IMR-90 (cell line): ENCODE data around the gene CREB5. TPM values are rescaled to one million over a fixed set of nuclear protein-coding genes. Genes with fewer than 3 reads are reported as not detected.

Source experiments
- ATAC-seq: fragments of 200-7000 bp; cut with Tn5 transposase; 2 replicates; pipeline ENCODE4 v1.9.1; 2020; ENCODE audit warnings: low read depth, mild to moderate bottlenecking, moderate library complexity
- BruUV-seq: library from RNA; stranded (reverse); fragments of 400-500 nt; replicated peaks from 2 replicates; lab custom pipeline; 2021; lab: Mats Ljungman, UMichigan
- CTCF ChIA-PET: fragments of 300-600 bp; formaldehyde crosslinking; extraction: SDS; loops from one replicate; lab custom pipeline; 2021; ENCODE audit warnings: antibody characterized with exemption; lab: Yijun Ruan, JAX
- POLR2A ChIA-PET: fragments of 300-600 bp; sonication (Branson Sonifier 250); formaldehyde crosslinking; loops from one replicate; lab custom pipeline; 2022; ENCODE audit warnings: antibody characterized with exemption; ENCODE audit not compliant: unreplicated experiment; lab: Charles Lee
- DNase-seq: peaks from one replicate; pipeline ENCODE4 v3.0.0; 2013
- H2AFZ ChIP-seq: replicated peaks from 2 replicates; pipeline ENCODE3; 2013; ENCODE audit warnings: low read length, mild to moderate bottlenecking; ENCODE audit not compliant: poor library complexity
- H2AK5ac ChIP-seq: 2 replicates; pipeline ENCODE4 v1.6.1; 2013; ENCODE audit warnings: low read depth, low read length, inconsistent platforms
- H2AK9ac ChIP-seq: replicated peaks from 2 replicates; pipeline ENCODE3; 2013; ENCODE audit warnings: mild to moderate bottlenecking, low read depth, low read length, moderate library complexity; ENCODE audit not compliant: poor library complexity
- H2BK120ac ChIP-seq: 2 replicates; pipeline ENCODE4 v1.6.1; 2013; ENCODE audit warnings: low read depth, low read length, inconsistent platforms
- H2BK15ac ChIP-seq: 3 replicates; pipeline ENCODE4 v1.6.1; 2013; ENCODE audit warnings: low read depth, low read length, inconsistent platforms
- H2BK20ac ChIP-seq: 2 replicates; pipeline ENCODE4 v1.6.1; 2013; ENCODE audit warnings: low read depth, mild to moderate bottlenecking, inconsistent platforms, low read length, moderate library complexity
- H2BK5ac ChIP-seq: 2 replicates; pipeline ENCODE4 v1.6.1; 2013; ENCODE audit warnings: mild to moderate bottlenecking, low read depth, low read length, inconsistent platforms; ENCODE audit not compliant: poor library complexity, severe bottlenecking
- H3K14ac ChIP-seq: replicated peaks from 2 replicates; pipeline ENCODE4 v1.6.1; 2013; ENCODE audit warnings: low read depth, low read length, inconsistent platforms
- H3K18ac ChIP-seq: 2 replicates; pipeline ENCODE4 v1.6.1; 2013; ENCODE audit warnings: low read depth, low read length, control low read depth
- H3K23ac ChIP-seq: 2 replicates; pipeline ENCODE4 v1.6.1; 2013; ENCODE audit warnings: low read depth, low read length, inconsistent platforms
- H3K27ac ChIP-seq: 2 replicates; pipeline ENCODE4 v1.5.1; 2013; ENCODE audit warnings: mild to moderate bottlenecking, control low read depth, low read length; ENCODE audit not compliant: insufficient read depth
- H3K27me3 ChIP-seq: 2 replicates; pipeline ENCODE4 v1.6.1; 2013; ENCODE audit warnings: low read length; ENCODE audit not compliant: control insufficient read depth, insufficient read depth
- H3K36me3 ChIP-seq: 2 replicates; pipeline ENCODE4 v1.6.1; 2013; ENCODE audit warnings: low read length, mixed read lengths; ENCODE audit not compliant: control insufficient read depth, insufficient read depth
- H3K4ac ChIP-seq: 2 replicates; pipeline ENCODE4 v1.6.1; 2013; ENCODE audit warnings: low read depth, low read length, inconsistent platforms
- H3K4me1 ChIP-seq: 2 replicates; pipeline ENCODE4 v1.6.1; 2013; ENCODE audit warnings: low read length, mixed read lengths; ENCODE audit not compliant: control insufficient read depth, insufficient read depth
- H3K4me2 ChIP-seq: 2 replicates; pipeline ENCODE4 v1.6.1; 2013; ENCODE audit warnings: low read depth, mild to moderate bottlenecking, control low read depth, low read length, moderate library complexity
- H3K4me3 ChIP-seq: 2 replicates; pipeline ENCODE4 v1.5.1; 2013; ENCODE audit warnings: low read depth, mild to moderate bottlenecking, control low read depth, low read length, moderate library complexity; ENCODE audit not compliant: insufficient read depth
- H3K56ac ChIP-seq: 2 replicates; pipeline ENCODE4 v1.6.1; 2013; ENCODE audit warnings: low read length, inconsistent platforms; ENCODE audit not compliant: insufficient read depth; ENCODE audit errors: extremely low read depth
- H3K79me1 ChIP-seq, 2 experiments: 2 replicates each; pipeline ENCODE4 v1.6.1; 2013; ENCODE audit warnings: low read length in 2 of 2, inconsistent platforms in 1 of 2, low read depth in 1 of 2
- H3K9ac ChIP-seq: 2 replicates; pipeline ENCODE4 v1.6.1; 2013; ENCODE audit warnings: low read depth, low read length, control low read depth
- H3K9me1 ChIP-seq: 2 replicates; pipeline ENCODE4 v1.6.1; 2013; ENCODE audit warnings: low read length, inconsistent platforms; ENCODE audit not compliant: insufficient read depth
- H3K9me3 ChIP-seq: 2 replicates; pipeline ENCODE4 v1.6.1; 2013; ENCODE audit warnings: low read length; ENCODE audit not compliant: control insufficient read depth, insufficient read depth
- H4K20me1 ChIP-seq: 2 replicates; pipeline ENCODE4 v1.6.1; 2013; ENCODE audit warnings: low read length, inconsistent platforms; ENCODE audit not compliant: insufficient read depth
- H4K5ac ChIP-seq: 2 replicates; pipeline ENCODE4 v1.6.1; 2013; ENCODE audit warnings: mild to moderate bottlenecking, low read depth, low read length, control low read depth
- H4K8ac ChIP-seq, 2 experiments: 2 replicates each; pipeline ENCODE4 v1.6.1; 2013; ENCODE audit warnings: low read depth in 2 of 2, low read length in 2 of 2, control low read depth in 1 of 2, inconsistent platforms in 1 of 2
- H4K91ac ChIP-seq: 2 replicates; pipeline ENCODE4 v1.6.1; 2013; ENCODE audit warnings: low read depth, low read length, inconsistent platforms; ENCODE audit not compliant: insufficient read depth
- BHLHE40 ChIP-seq: fragments of 150-350 bp; IDR thresholded peaks from 2 replicates; pipeline ENCODE4 v1.6.1; 2016; ENCODE audit warnings: mild to moderate bottlenecking, low read depth, low read length
- CEBPB ChIP-seq: IDR thresholded peaks from 2 replicates; pipeline ENCODE4 v1.6.1; 2012; ENCODE audit warnings: low read depth, low read length, improper control_type of control experiment
- CHD1 ChIP-seq: IDR thresholded peaks from 2 replicates; pipeline ENCODE4 v1.6.1; 2012; ENCODE audit warnings: low read depth, low read length, improper control_type of control experiment
- FOS ChIP-seq: fragments of 150-350 bp; IDR thresholded peaks from 2 replicates; pipeline ENCODE4 v1.6.1; 2016; ENCODE audit warnings: low read depth, low read length
- MAFK ChIP-seq: IDR thresholded peaks from 2 replicates; pipeline ENCODE4 v1.6.1; 2012; ENCODE audit warnings: low read depth, low read length, improper control_type of control experiment
- MAZ ChIP-seq: IDR thresholded peaks from 2 replicates; pipeline ENCODE4 v1.6.1; 2012; ENCODE audit warnings: low read depth, mild to moderate bottlenecking, low read length, improper control_type of control experiment, moderate library complexity, borderline replicate concordance
- MXI1 ChIP-seq: IDR thresholded peaks from 2 replicates; pipeline ENCODE4 v1.6.1; 2012; ENCODE audit warnings: low read depth, mild to moderate bottlenecking, low read length, moderate library complexity, borderline replicate concordance
- NFE2L2 ChIP-seq: fragments of 150-350 bp; IDR thresholded peaks from 2 replicates; pipeline ENCODE4 v1.6.1; 2016; ENCODE audit warnings: low read depth, mild to moderate bottlenecking, low read length
- POLR2A ChIP-seq: IDR thresholded peaks from 2 replicates; pipeline ENCODE4 v1.6.1; 2012; ENCODE audit warnings: mild to moderate bottlenecking, low read depth, low read length
- RAD21 ChIP-seq: IDR thresholded peaks from 2 replicates; pipeline ENCODE4 v1.6.1; 2012; ENCODE audit warnings: low read length, improper control_type of control experiment
- RCOR1 ChIP-seq: IDR thresholded peaks from 2 replicates; pipeline ENCODE4 v1.6.1; 2012; ENCODE audit warnings: mild to moderate bottlenecking, low read length, improper control_type of control experiment; ENCODE audit not compliant: insufficient replicate concordance
- RFX5 ChIP-seq: IDR thresholded peaks from 2 replicates; pipeline ENCODE4 v1.8.0; 2012; ENCODE audit warnings: low read depth, mild to moderate bottlenecking, low read length, moderate library complexity
- SMC3 ChIP-seq: fragments of 150-350 bp; IDR thresholded peaks from 2 replicates; pipeline ENCODE4 v1.6.1; 2016; ENCODE audit warnings: low read depth, mild to moderate bottlenecking, antibody characterized with exemption, low read length, moderate library complexity
- WGBS, 2 experiments: methylation state at CpG; one replicate each; pipeline versions ENCODE4 v1.1.5 to v1.1.7; 2013; ENCODE audit warnings: missing lambda C conversion rate in 2 of 2; ENCODE audit not compliant: insufficient read length in 1 of 2; ENCODE audit errors: extremely low coverage in 2 of 2; 5-methylcytosine and 5-hydroxymethylcytosine counted together
- dilution Hi-C: fragments of 300-500 bp; cut with HindIII; formaldehyde crosslinking; loops from one replicate; pipeline ENCODE4 v1.14.3; 2018; ENCODE audit warnings: low sequenced_read_pairs; ENCODE audit not compliant: unreplicated experiment
- in situ Hi-C: fragments of 300-500 bp; cut with MboI; formaldehyde crosslinking; loops from 3 replicates; pipeline ENCODE4 v1.14.3; 2019; ENCODE audit warnings: low sequenced_read_pairs, inconsistent platforms, mixed read lengths
- intact Hi-C: fragments of 100-400 bp; cut with micrococcal nuclease; formaldehyde crosslinking; loops from 2 replicates; pipeline ENCODE4 v1.10.0; 2022
- polyA plus RNA-seq, 3 experiments: library from polyadenylated mRNA; depleted of rRNA; stranded (reverse); fragments of >200 nt; gene quantifications; 2 replicates each; pipeline ENCODE4 v1.2.3, GENCODE V29; 2012; ENCODE audit warnings: low replicate concordance in 1 of 3
- total RNA-seq: library from RNA; depleted of rRNA; stranded (reverse); fragments of >200 nt; gene quantifications from 2 replicates; pipeline ENCODE4 v1.2.3, GENCODE V29; 2012
- TF ChIP-seq, protein P1 (sequence below): fragments of 150-350 bp; IDR thresholded peaks from 2 replicates; pipeline ENCODE4 v1.6.1; 2016; ENCODE audit warnings: low read depth, mild to moderate bottlenecking, low read length, moderate library complexity, borderline replicate concordance
- TF ChIP-seq, protein P2 (sequence below): fragments of 150-350 bp; IDR thresholded peaks from 2 replicates; pipeline ENCODE4 v1.6.1; 2017; ENCODE audit warnings: mild to moderate bottlenecking, antibody characterized with exemption, low read length, low read depth
- TF ChIP-seq, protein P3 (sequence below): conservative IDR thresholded peaks from 2 replicates; pipeline ENCODE4 v1.5.1; 2012; ENCODE audit warnings: mild to moderate bottlenecking, low read depth, low read length, improper control_type of control experiment

Gene CREB5
- total and polyA plus RNA-seq, 2 of the 4 experiments (the other 2 are of a cell fraction), result 7.3 to 13.1 TPM

DNA sequence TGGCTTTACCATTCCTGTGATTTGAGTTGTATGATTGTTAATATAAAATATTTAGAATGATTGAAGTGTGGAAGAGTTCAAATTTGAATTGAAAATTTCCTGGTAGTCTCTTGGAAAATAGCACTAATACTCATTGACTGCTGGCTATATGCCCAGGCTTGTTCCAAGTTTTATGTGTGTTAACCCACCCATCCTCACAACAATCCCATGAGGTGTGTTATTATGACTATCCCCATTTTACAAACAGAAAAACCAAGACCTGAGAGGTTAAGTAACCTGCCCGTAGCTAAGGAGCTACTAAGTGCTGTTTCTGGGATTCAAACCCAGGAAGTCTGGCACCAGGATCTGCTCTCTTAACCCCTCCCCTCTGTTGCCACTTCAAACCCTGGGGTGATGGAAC is 213.9 kb downstream of the CREB5 start:
- Histone ChIP-seq H3K4ac (no peak overlapping the region), H3K27me3 (no peaks in the 10 kb centered on the region), H4K5ac (no peak overlapping the region), H3K79me1 (no peaks in the 10 kb centered on the region), H4K8ac (no peak overlapping the region), H3K14ac (no peak overlapping the region), H3K4me2 (no peak overlapping the region), H2BK20ac (no peak overlapping the region), H3K56ac (no peak overlapping the region), H4K91ac (no peak overlapping the region), H3K18ac (no peak overlapping the region), H2BK15ac (no peak overlapping the region), H4K20me1 (no peaks in the 10 kb centered on the region), H3K27ac (no peak overlapping the region), H2AK5ac (no peak overlapping the region), H3K4me1 (peaks cover 6% of the 10 kb centered on the region), H3K23ac (no peak overlapping the region), H2BK120ac (no peak overlapping the region), H2BK5ac (no peak overlapping the region), H2AFZ (no peak overlapping the region), H3K9me3 (no peaks in the 10 kb centered on the region), H3K9ac (no peak overlapping the region), H3K36me3 (no peaks in the 10 kb centered on the region), H3K9me1 (no peaks in the 10 kb centered on the region; the same call in 1 of the 2 replicates), H2AK9ac (no peak overlapping the region), H3K4me3 (no peak overlapping the region)
- POLR2A ChIA-PET, result no interaction called here
- no peak for TF ChIP-seq MAFK
- no peak for TF ChIP-seq SMC3
- no peak for TF ChIP-seq NFE2L2
- TF ChIP-seq CEBPB, result no peak
- TF ChIP-seq MXI1, result no peak
- TF ChIP-seq RFX5, result no peak
- TF ChIP-seq MAZ, result no peak
- no peak for TF ChIP-seq POLR2A
- TF ChIP-seq FOS, result no peak
- TF ChIP-seq, protein P1, sequence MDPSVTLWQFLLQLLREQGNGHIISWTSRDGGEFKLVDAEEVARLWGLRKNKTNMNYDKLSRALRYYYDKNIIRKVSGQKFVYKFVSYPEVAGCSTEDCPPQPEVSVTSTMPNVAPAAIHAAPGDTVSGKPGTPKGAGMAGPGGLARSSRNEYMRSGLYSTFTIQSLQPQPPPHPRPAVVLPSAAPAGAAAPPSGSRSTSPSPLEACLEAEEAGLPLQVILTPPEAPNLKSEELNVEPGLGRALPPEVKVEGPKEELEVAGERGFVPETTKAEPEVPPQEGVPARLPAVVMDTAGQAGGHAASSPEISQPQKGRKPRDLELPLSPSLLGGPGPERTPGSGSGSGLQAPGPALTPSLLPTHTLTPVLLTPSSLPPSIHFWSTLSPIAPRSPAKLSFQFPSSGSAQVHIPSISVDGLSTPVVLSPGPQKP, result no peak
- TF ChIP-seq, protein P2, sequence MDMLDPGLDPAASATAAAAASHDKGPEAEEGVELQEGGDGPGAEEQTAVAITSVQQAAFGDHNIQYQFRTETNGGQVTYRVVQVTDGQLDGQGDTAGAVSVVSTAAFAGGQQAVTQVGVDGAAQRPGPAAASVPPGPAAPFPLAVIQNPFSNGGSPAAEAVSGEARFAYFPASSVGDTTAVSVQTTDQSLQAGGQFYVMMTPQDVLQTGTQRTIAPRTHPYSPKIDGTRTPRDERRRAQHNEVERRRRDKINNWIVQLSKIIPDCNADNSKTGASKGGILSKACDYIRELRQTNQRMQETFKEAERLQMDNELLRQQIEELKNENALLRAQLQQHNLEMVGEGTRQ, result no peak
- no peak for TF ChIP-seq CHD1
- TF ChIP-seq RAD21, result no peak
- TF ChIP-seq BHLHE40, result no peak
- TF ChIP-seq RCOR1, result no peak
- TF ChIP-seq, protein P3, sequence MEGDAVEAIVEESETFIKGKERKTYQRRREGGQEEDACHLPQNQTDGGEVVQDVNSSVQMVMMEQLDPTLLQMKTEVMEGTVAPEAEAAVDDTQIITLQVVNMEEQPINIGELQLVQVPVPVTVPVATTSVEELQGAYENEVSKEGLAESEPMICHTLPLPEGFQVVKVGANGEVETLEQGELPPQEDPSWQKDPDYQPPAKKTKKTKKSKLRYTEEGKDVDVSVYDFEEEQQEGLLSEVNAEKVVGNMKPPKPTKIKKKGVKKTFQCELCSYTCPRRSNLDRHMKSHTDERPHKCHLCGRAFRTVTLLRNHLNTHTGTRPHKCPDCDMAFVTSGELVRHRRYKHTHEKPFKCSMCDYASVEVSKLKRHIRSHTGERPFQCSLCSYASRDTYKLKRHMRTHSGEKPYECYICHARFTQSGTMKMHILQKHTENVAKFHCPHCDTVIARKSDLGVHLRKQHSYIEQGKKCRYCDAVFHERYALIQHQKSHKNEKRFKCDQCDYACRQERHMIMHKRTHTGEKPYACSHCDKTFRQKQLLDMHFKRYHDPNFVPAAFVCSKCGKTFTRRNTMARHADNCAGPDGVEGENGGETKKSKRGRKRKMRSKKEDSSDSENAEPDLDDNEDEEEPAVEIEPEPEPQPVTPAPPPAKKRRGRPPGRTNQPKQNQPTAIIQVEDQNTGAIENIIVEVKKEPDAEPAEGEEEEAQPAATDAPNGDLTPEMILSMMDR, result no peak
- dilution Hi-C loops (no loop called here), in situ Hi-C loops (no loop called here), intact Hi-C loops (loop anchor here (1.0 to 5.0 kb wide), 4 partner anchors 214 to 327 kb away; partner anchors contain the start of gene CREB5)
- CTCF ChIA-PET, result no interaction called here
- BruUV-seq, result no TSS peak
- DNase-seq (no peak), ATAC-seq (no peak)
- no CpG with 5 or more reads among the region's 1 CpG for whole genome bisulfite sequencing, 2 experiments
